ENCODE results near the gene SEC61B. TPM values are rescaled to one million over a fixed set of nuclear protein-coding genes. Genes with fewer than 3 reads are reported as not detected.

SEC61B gene
- total and polyA plus RNA-seq, 7 experiments from 2014 or later = 50.4 to 292 (median 75.1) TPM

- intact Hi-C loops (cut with micrococcal nuclease) = no loop called here
- no peak for ATAC-seq
- Mint-ChIP-seq H3K27me3 (peaks cover 0 to 41% (median 6%) of the 10 kb centered on the region in 5 donors), H3K27ac (no peak overlapping the region), H3K36me3 (no peaks in the 10 kb centered on the region), H3K9me3 (peaks cover 0 to 1% (median 0%) of the 10 kb centered on the region in 11 donors), H3K4me3 (no peak overlapping the region), H3K4me1 (peaks cover 0 to 32% (median 0%) of the 10 kb centered on the region in 7 donors)
- POLR2A ChIA-PET = no interaction called here
- no peaks in the 10 kb centered on the region for H3K9me3 ChIP-seq (ENCODE audit: control insufficient read depth in 2 of 3, low read length in 3 of 3)
- DNase-seq = no peak
- H3K4me1 ChIP-seq (ENCODE audit: control insufficient read depth in 2 of 2, insufficient read depth in 2 of 2, low read length in 2 of 2) = no peaks in the 10 kb centered on the region
- no peaks in the 10 kb centered on the region for H3K36me3 ChIP-seq (ENCODE audit: control insufficient read depth in 2 of 3, insufficient read depth in 3 of 3, low read length in 3 of 3)
- no peak overlapping the region for H3K27ac ChIP-seq (ENCODE audit: low read depth, low read length)
- CTCF ChIA-PET = interaction anchor here (0.6 to 2.1 kb wide), 3 partner anchors 13 to 239 kb away, joined by 3 to 12 read pairs (median 6); no protein-coding TSS in a partner anchor
- H3K4me3 ChIP-seq (ENCODE audit: low read length) = no peak overlapping the region
- H3K27me3 ChIP-seq (ENCODE audit: control insufficient read depth in 2 of 2, insufficient read depth in 2 of 2, low read length in 2 of 2) = no peaks in the 10 kb centered on the region
Measured at GRCh38 chr9:99197987-99198386, 24.1 kb upstream of the SEC61B start.

- no peaks in the 10 kb centered on the region for H3K27me3 ChIP-seq (ENCODE audit: control insufficient read depth in 2 of 2, insufficient read depth in 2 of 2, low read length in 2 of 2)
- H3K27ac Mint-ChIP-seq = no peak overlapping the region
- no peaks in the 10 kb centered on the region for H3K36me3 Mint-ChIP-seq
- H3K27me3 Mint-ChIP-seq = peaks cover 0 to 30% (median 6%) of the 10 kb centered on the region in 5 donors
- H3K4me3 ChIP-seq (ENCODE audit: low read length) = no peak overlapping the region
- peaks cover 0 to 22% (median 0%) of the 10 kb centered on the region in 7 donors for H3K4me1 Mint-ChIP-seq
- H3K27ac ChIP-seq (ENCODE audit: low read depth, low read length) = no peak overlapping the region
- ChIA-PET POLR2A (no interaction called here), CTCF (no interaction called here)
- H3K36me3 ChIP-seq (ENCODE audit: control insufficient read depth in 2 of 3, insufficient read depth in 3 of 3, low read length in 3 of 3) = no peaks in the 10 kb centered on the region
- H3K4me3 Mint-ChIP-seq = no peak overlapping the region
- DNase-seq (no peak), ATAC-seq (no peak)
- intact Hi-C loops (cut with micrococcal nuclease) = no loop called here
- no peaks in the 10 kb centered on the region for H3K4me1 ChIP-seq (ENCODE audit: control insufficient read depth in 2 of 2, insufficient read depth in 2 of 2, low read length in 2 of 2)
- no peaks in the 10 kb centered on the region for H3K9me3 ChIP-seq (ENCODE audit: control insufficient read depth in 2 of 3, low read length in 3 of 3)
- peaks cover 0 to 2% (median 0%) of the 10 kb centered on the region in 11 donors for H3K9me3 Mint-ChIP-seq
Measured at GRCh38 chr9:99199938-99200539, 22.0 kb upstream of the SEC61B start.

GRCh38 chr9:99201603-99202002 lies 20.5 kb upstream of the SEC61B start:
- POLR2A ChIA-PET = no interaction called here
- Histone ChIP-seq H3K9me3 (ENCODE audit: control insufficient read depth in 2 of 3, low read length in 3 of 3) (no peaks in the 10 kb centered on the region), H3K4me1 (ENCODE audit: control insufficient read depth in 2 of 2, insufficient read depth in 2 of 2, low read length in 2 of 2) (no peaks in the 10 kb centered on the region), H3K27ac (ENCODE audit: low read depth, low read length) (no peak overlapping the region), H3K27me3 (ENCODE audit: control insufficient read depth in 2 of 2, insufficient read depth in 2 of 2, low read length in 2 of 2) (no peaks in the 10 kb centered on the region), H3K4me3 (ENCODE audit: low read length) (no peak overlapping the region), H3K36me3 (ENCODE audit: control insufficient read depth in 2 of 3, insufficient read depth in 3 of 3, low read length in 3 of 3) (no peaks in the 10 kb centered on the region)
- Mint-ChIP-seq H3K27me3 (peaks cover 0 to 32% (median under 1%) of the 10 kb centered on the region in 5 donors), H3K4me3 (no peak overlapping the region), H3K4me1 (peaks cover 0 to 14% (median 0%) of the 10 kb centered on the region in 7 donors), H3K9me3 (peaks cover 0 to 15% (median 6%) of the 10 kb centered on the region in 11 donors), H3K36me3 (peaks cover 0 to 4% (median 0%) of the 10 kb centered on the region in 5 donors), H3K27ac (no peak overlapping the region)
- DNase-seq (no peak), ATAC-seq (no peak)
- intact Hi-C loops (cut with micrococcal nuclease) = no loop called here
- CTCF ChIA-PET = no interaction called here

GRCh38 chr9:99210572-99210971 lies 11.5 kb upstream of the SEC61B start:
- CTCF ChIA-PET = no interaction called here
- Histone ChIP-seq H3K9me3 (ENCODE audit: control insufficient read depth in 2 of 3, low read length in 3 of 3) (peaks cover 0 to 10% (median 0%) of the 10 kb centered on the region in 3 experiments), H3K4me1 (ENCODE audit: control insufficient read depth in 2 of 2, insufficient read depth in 2 of 2, low read length in 2 of 2) (no peaks in the 10 kb centered on the region), H3K27me3 (ENCODE audit: control insufficient read depth in 2 of 2, insufficient read depth in 2 of 2, low read length in 2 of 2) (no peaks in the 10 kb centered on the region), H3K27ac (ENCODE audit: low read depth, low read length) (no peak overlapping the region), H3K4me3 (ENCODE audit: low read length) (no peak overlapping the region), H3K36me3 (ENCODE audit: control insufficient read depth in 2 of 3, insufficient read depth in 3 of 3, low read length in 3 of 3) (no peaks in the 10 kb centered on the region)
- DNase-seq = no peak
- H3K27me3 Mint-ChIP-seq = peaks cover 0 to 39% (median 0%) of the 10 kb centered on the region in 5 donors
- peaks cover 0 to 6% (median 4%) of the 10 kb centered on the region in 7 donors for H3K4me1 Mint-ChIP-seq
- H3K27ac Mint-ChIP-seq = peak overlapping the region in 1 of 9 donors; percentile 1
- intact Hi-C loops (cut with micrococcal nuclease) = no loop called here
- peaks cover 5 to 62% (median 26%) of the 10 kb centered on the region in 11 donors for H3K9me3 Mint-ChIP-seq
- H3K36me3 Mint-ChIP-seq = peaks cover 9 to 37% (median 26%) of the 10 kb centered on the region in 5 donors
- ATAC-seq = no peak
- no peak overlapping the region for H3K4me3 Mint-ChIP-seq
- POLR2A ChIA-PET = interaction anchor here (0.9 kb wide), 1 partner anchor 12 kb away, joined by 3 read pairs; the partner anchor contains the start of gene SEC61B

- Mint-ChIP-seq H3K4me1 (peaks cover 2 to 8% (median 6%) of the 10 kb centered on the region in 7 donors), H3K27me3 (peaks cover 0 to 29% (median 0%) of the 10 kb centered on the region in 5 donors), H3K27ac (no peak overlapping the region), H3K4me3 (no peak overlapping the region), H3K36me3 (peaks cover 9 to 42% (median 34%) of the 10 kb centered on the region in 5 donors), H3K9me3 (peaks cover 4 to 51% (median 22%) of the 10 kb centered on the region in 11 donors)
- ATAC-seq (no peak), DNase-seq (no peak)
- H3K27me3 ChIP-seq (ENCODE audit: control insufficient read depth in 2 of 2, insufficient read depth in 2 of 2, low read length in 2 of 2) = no peaks in the 10 kb centered on the region
- POLR2A ChIA-PET = no interaction called here
- CTCF ChIA-PET = no interaction called here
- no peaks in the 10 kb centered on the region for H3K4me1 ChIP-seq (ENCODE audit: control insufficient read depth in 2 of 2, insufficient read depth in 2 of 2, low read length in 2 of 2)
- peaks cover 0 to 10% (median 0%) of the 10 kb centered on the region in 3 experiments for H3K9me3 ChIP-seq (ENCODE audit: control insufficient read depth in 2 of 3, low read length in 3 of 3)
- H3K4me3 ChIP-seq (ENCODE audit: low read length) = no peak overlapping the region
- no peak overlapping the region for H3K27ac ChIP-seq (ENCODE audit: low read depth, low read length)
- intact Hi-C loops (cut with micrococcal nuclease) = no loop called here
- no peaks in the 10 kb centered on the region for H3K36me3 ChIP-seq (ENCODE audit: control insufficient read depth in 2 of 3, insufficient read depth in 3 of 3, low read length in 3 of 3)
Measured at GRCh38 chr9:99211746-99212145, 10.3 kb upstream of the SEC61B start.

- intact Hi-C loops (cut with micrococcal nuclease) = no loop called here
- Mint-ChIP-seq H3K27ac (no peak overlapping the region), H3K4me1 (peaks cover 4 to 21% (median 18%) of the 10 kb centered on the region in 7 donors), H3K27me3 (peaks cover 0 to 15% (median 0%) of the 10 kb centered on the region in 5 donors), H3K9me3 (peaks cover 4 to 36% (median 15%) of the 10 kb centered on the region in 11 donors), H3K36me3 (peaks cover 10 to 55% (median 39%) of the 10 kb centered on the region in 5 donors), H3K4me3 (no peak overlapping the region)
- DNase-seq (no peak), ATAC-seq (peak; percentile 26)
- Histone ChIP-seq H3K4me3 (ENCODE audit: low read length) (no peak overlapping the region), H3K4me1 (ENCODE audit: control insufficient read depth in 2 of 2, insufficient read depth in 2 of 2, low read length in 2 of 2) (no peaks in the 10 kb centered on the region), H3K9me3 (ENCODE audit: control insufficient read depth in 2 of 3, low read length in 3 of 3) (peaks cover 0 to 10% (median 0%) of the 10 kb centered on the region in 3 experiments), H3K27ac (ENCODE audit: low read depth, low read length) (no peak overlapping the region), H3K36me3 (ENCODE audit: control insufficient read depth in 2 of 3, insufficient read depth in 3 of 3, low read length in 3 of 3) (peaks cover 0 to 9% (median 0%) of the 10 kb centered on the region in 3 experiments), H3K27me3 (ENCODE audit: control insufficient read depth in 2 of 2, insufficient read depth in 2 of 2, low read length in 2 of 2) (no peaks in the 10 kb centered on the region)
- CTCF ChIA-PET = no interaction called here
- POLR2A ChIA-PET = no interaction called here
Measured at GRCh38 chr9:99213197-99213596, 8.9 kb upstream of the SEC61B start.
